ENCODE data around the gene TP53I13. TPM values are rescaled to one million over a fixed set of nuclear protein-coding genes. Genes with fewer than 3 reads are reported as not detected.

The TP53I13 gene
- total RNA-seq, 1 experiment from 2014 or later = 33.3 TPM

DNA sequence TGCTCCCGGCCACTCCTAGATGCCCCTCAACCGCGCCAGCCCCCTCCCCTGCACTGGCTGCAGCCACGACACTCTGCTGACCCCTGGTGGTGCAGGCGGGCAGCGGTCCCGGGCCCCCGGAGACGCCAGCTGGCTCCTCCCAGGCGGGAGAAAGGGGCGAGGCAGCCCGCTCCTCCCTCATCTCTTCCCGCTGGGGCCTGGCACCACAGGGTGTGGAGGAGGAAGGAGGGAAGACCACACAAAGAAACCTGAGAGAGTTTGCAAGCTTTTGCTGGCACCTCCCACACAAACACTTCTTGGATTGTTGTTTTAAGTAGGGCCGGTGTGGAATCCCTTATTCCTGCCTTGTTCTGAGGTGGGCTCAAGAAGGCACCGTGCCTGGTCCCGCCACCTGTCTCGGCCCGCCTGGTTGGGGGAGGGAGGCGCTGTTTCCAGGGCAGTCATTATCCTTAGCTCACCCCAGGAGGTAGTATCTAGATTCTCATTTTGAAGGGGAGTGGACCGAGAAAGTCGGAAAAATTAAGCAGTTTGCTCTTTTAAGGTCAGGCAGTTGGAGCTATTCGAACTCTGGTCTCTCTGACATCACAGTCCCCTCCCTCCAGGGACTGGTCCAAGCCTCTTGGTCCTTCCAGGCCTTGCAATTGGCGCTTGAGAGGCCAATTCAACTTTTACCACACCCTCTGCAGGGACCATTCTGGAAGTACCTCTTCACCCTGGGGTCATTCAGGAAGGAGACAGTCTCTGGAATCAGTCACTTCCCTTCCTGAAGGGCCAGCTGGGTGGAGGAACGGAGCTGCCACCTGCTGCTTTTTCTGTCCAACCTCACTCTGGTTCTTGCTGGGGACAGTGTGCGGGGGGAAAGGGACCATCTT is 23.5 kb downstream of the TP53I13 start:
- no peak overlapping the region for H2AFZ ChIP-seq (ENCODE audit: low read depth, low read length, poor library complexity, severe bottlenecking)
- peak overlapping the region; percentile 91 for H3K4me2 ChIP-seq (ENCODE audit: low read length)
- POLR2A ChIA-PET = interaction anchor here (1.0 to 1.5 kb wide), 3 partner anchors 11 to 33 kb away, joined by 3 to 6 read pairs (median 4); partner anchors contain the start of gene CORO6
- H3K27ac ChIP-seq (ENCODE audit: low read depth, low read length) = peak overlapping the region; percentile 94
- H3K9me2 ChIP-seq (ENCODE audit: insufficient read depth) = no peaks in the 10 kb centered on the region
- CTCF ChIA-PET = interaction anchor here (0.6 to 3.4 kb wide), 29 partner anchors 8 to 1583 kb away, joined by 3 to 57 read pairs (median 3); partner anchors contain the start of genes ABHD15, CORO6, NUFIP2 and PHF12
- intact Hi-C loops (cut with micrococcal nuclease) = loop anchor here (1.0 to 10.0 kb wide), 2 partner anchors 222 to 447 kb away; no protein-coding TSS in a partner anchor
- H3K79me2 ChIP-seq (ENCODE audit: insufficient read depth, low read length) = peaks cover 53% of the 10 kb centered on the region
- no peaks in the 10 kb centered on the region for H3K9me3 ChIP-seq (ENCODE audit: control insufficient read depth in 1 of 2, insufficient read depth in 1 of 2, low read depth in 1 of 2, low read length in 2 of 2)
- RAD21 ChIA-PET (ENCODE audit: low non-redundant PET in 1 of 2, low total read pairs in 2 of 2, uncharacterized antibody in 2 of 2, unreplicated experiment in 2 of 2) = interaction anchor here (0.6 to 1.1 kb wide), 7 partner anchors 10 to 506 kb away, joined by 3 read pairs; partner anchors contain the start of gene ABHD15 (in 1 of the 2)
- peaks cover 36 to 69% of the 10 kb centered on the region in 2 experiments for H3K4me1 ChIP-seq (ENCODE audit: control insufficient read depth in 1 of 2, insufficient read depth in 2 of 2, low read length in 2 of 2)
- TF ChIP-seq POLR2AphosphoS5 (IDR thresholded peaks at IDR 0.05; ENCODE audit: low read depth, low read length) (peak; percentile 53), JUND (IDR thresholded peaks at IDR 0.05) (no peak), CEBPB (IDR thresholded peaks at IDR 0.05; ENCODE audit: low read depth) (no peak), CBX3 (IDR thresholded peaks at IDR 0.05; ENCODE audit: low read depth) (no peak), EZH2 (IDR thresholded peaks at IDR 0.05) (no peak), RAD21 (IDR thresholded peaks at IDR 0.05; ENCODE audit: low read depth) (peak; percentile 91), YY1 (IDR thresholded peaks at IDR 0.05; ENCODE audit: extremely low read depth, insufficient replicate concordance, low read depth, low read length) (no peak), SP1 (IDR thresholded peaks at IDR 0.05; ENCODE audit: low read depth) (no peak; the same call in 1 of the 2 replicates), POLR2A (IDR thresholded peaks at IDR 0.05; ENCODE audit: borderline replicate concordance, extremely low read depth, insufficient read depth, insufficient read length) (peak; percentile 29)
- TF ChIP-seq, protein P1, sequence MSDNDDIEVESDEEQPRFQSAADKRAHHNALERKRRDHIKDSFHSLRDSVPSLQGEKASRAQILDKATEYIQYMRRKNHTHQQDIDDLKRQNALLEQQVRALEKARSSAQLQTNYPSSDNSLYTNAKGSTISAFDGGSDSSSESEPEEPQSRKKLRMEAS (IDR thresholded peaks at IDR 0.05) = peak; percentile 46
- TF ChIP-seq, protein P2, sequence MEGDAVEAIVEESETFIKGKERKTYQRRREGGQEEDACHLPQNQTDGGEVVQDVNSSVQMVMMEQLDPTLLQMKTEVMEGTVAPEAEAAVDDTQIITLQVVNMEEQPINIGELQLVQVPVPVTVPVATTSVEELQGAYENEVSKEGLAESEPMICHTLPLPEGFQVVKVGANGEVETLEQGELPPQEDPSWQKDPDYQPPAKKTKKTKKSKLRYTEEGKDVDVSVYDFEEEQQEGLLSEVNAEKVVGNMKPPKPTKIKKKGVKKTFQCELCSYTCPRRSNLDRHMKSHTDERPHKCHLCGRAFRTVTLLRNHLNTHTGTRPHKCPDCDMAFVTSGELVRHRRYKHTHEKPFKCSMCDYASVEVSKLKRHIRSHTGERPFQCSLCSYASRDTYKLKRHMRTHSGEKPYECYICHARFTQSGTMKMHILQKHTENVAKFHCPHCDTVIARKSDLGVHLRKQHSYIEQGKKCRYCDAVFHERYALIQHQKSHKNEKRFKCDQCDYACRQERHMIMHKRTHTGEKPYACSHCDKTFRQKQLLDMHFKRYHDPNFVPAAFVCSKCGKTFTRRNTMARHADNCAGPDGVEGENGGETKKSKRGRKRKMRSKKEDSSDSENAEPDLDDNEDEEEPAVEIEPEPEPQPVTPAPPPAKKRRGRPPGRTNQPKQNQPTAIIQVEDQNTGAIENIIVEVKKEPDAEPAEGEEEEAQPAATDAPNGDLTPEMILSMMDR (IDR thresholded peaks at IDR 0.05 in 2 of 3, conservative IDR thresholded peaks at IDR 0.05 in 1 of 3; ENCODE audit: borderline replicate concordance in 1 of 3, insufficient read depth in 1 of 3, low read depth in 2 of 3, low read length in 2 of 3) = peak; percentile 91 to 98 (median 93)
- DNase-seq (ENCODE audit: low read depth, low spot score) = peak; percentile 69
- no TSS peak for BruUV-seq (replicated peaks)
- peak; percentile 65 for ATAC-seq
- no peaks in the 10 kb centered on the region for H4K20me1 ChIP-seq (ENCODE audit: insufficient read depth)
- no peaks in the 10 kb centered on the region for H3K36me3 ChIP-seq (ENCODE audit: control insufficient read depth in 1 of 2, insufficient read depth in 2 of 2, low read length in 2 of 2)
- no peaks in the 10 kb centered on the region for H3K27me3 ChIP-seq (ENCODE audit: insufficient read depth, low read length)
- H3K9ac ChIP-seq (ENCODE audit: low read length) = peak overlapping the region; percentile 84
- peak overlapping the region; percentile 66 for H3K4me3 ChIP-seq (replicated peaks in 1 of 2; ENCODE audit: low read depth in 1 of 2, low read length in 2 of 2)

All from HCT116 (cell line).